C4-2B (cell line): Measurements from ENCODE around the gene MUC6.

ENCODE experiments used
- CTCF ChIP-seq: fragments of 450-650 bp; conservative IDR thresholded peaks from 2 replicates; pipeline ENCODE4 v1.5.1; 2017; ENCODE audit warnings: mild to moderate bottlenecking
- ZFX ChIP-seq: fragments of 450-650 bp; IDR thresholded peaks from 2 replicates; pipeline ENCODE4 v1.6.1; 2017

GRCh38 chr11:1082346-1082727 lies 45.8 kb upstream of the MUC6 start:
- TF ChIP-seq CTCF = no peak
- no peak for TF ChIP-seq ZFX
